Type B pancreatic cell (in vitro differentiated cells): Measurements from ENCODE around the gene CD274. TPM values are rescaled to one million over a fixed set of nuclear protein-coding genes. Genes with fewer than 3 reads are reported as not detected.
"Not testable (repeated sequence)": the region's sequence is repeated elsewhere in the genome, so short reads cannot be mapped to it uniquely, and the experiment has no call there.

Experiments used
- DNase-seq: peaks from one replicate; pipeline ENCODE4 v3.0.0; 2021; ENCODE audit warnings: mixed read lengths; ENCODE audit not compliant: unreplicated experiment; ENCODE audit errors: extremely low spot score
- H3K27ac Mint-ChIP-seq: 2 replicates; pipeline ENCODE4 v1.8.0; 2021; ENCODE audit warnings: mild to moderate bottlenecking, mixed read lengths
- H3K27me3 Mint-ChIP-seq: 2 replicates; pipeline ENCODE4 v1.8.0; 2021; ENCODE audit warnings: mixed read lengths
- H3K36me3 Mint-ChIP-seq: 2 replicates; pipeline ENCODE4 v1.8.0; 2021; ENCODE audit warnings: mixed read lengths
- H3K4me1 Mint-ChIP-seq: one replicate; pipeline ENCODE4 v1.8.0; 2021; ENCODE audit warnings: mixed read lengths; ENCODE audit not compliant: unreplicated experiment
- H3K4me3 Mint-ChIP-seq: 2 replicates; pipeline ENCODE4 v1.8.0; 2021; ENCODE audit warnings: mild to moderate bottlenecking, mixed read lengths
- H3K9me3 Mint-ChIP-seq: 2 replicates; pipeline ENCODE4 v1.8.0; 2021; ENCODE audit warnings: mixed read lengths
- CTCF ChIP-seq: fragments of 200-600 bp; sonication (generic); conservative IDR thresholded peaks from 2 replicates; pipeline ENCODE4 v1.5.0; 2021; ENCODE audit warnings: antibody characterized with exemption, mild to moderate bottlenecking
- total RNA-seq: library from RNA; stranded (reverse); gene quantifications from 2 replicates; pipeline ENCODE4 v1.2.1, GENCODE V29; 2021; ENCODE audit warnings: low replicate concordance

CD274 gene
- total RNA-seq, 1 donor from 2014 or later, result 1.2 TPM

- DNase-seq, result no peak
- no peaks in the 10 kb centered on the region for H3K9me3 Mint-ChIP-seq
- peaks cover 6% of the 10 kb centered on the region for H3K4me1 Mint-ChIP-seq
- no peaks in the 10 kb centered on the region for H3K27me3 Mint-ChIP-seq
- H3K36me3 Mint-ChIP-seq, result no peaks in the 10 kb centered on the region
- no peak overlapping the region for H3K27ac Mint-ChIP-seq
- TF ChIP-seq CTCF, result no peak
- H3K4me3 Mint-ChIP-seq, result no peak overlapping the region
Observed at GRCh38 chr9:5453004-5453403, 2.7 kb downstream of the CD274 start.

DNA sequence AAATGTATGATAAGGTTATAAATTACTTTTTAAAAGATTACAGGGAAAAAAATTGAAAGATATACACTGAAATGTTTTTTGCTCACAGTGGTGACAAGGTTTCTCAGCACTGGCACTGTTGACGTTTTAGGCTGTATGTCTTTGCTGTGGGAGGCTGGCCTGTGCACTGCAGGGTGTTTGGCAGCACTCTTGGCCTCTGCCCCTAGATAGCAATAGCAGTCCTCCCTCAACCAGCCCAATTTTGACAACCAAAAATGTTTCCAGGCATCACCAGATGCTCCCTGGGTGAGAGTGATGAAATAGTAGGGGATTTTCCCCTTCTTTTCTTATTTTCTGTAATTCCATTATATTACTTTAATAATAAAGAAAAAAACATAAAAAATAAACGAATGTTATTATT is 3.3 kb downstream of the CD274 start:
- no peak for TF ChIP-seq CTCF
- Mint-ChIP-seq H3K9me3 (no peaks in the 10 kb centered on the region), H3K4me3 (no peak overlapping the region), H3K36me3 (no peaks in the 10 kb centered on the region), H3K4me1 (peaks cover 6% of the 10 kb centered on the region), H3K27me3 (no peaks in the 10 kb centered on the region), H3K27ac (no peak overlapping the region)
- DNase-seq, result no peak

GRCh38 chr9:5455181-5455580 is 4.8 kb downstream of the CD274 start:
- no peaks in the 10 kb centered on the region for H3K27me3 Mint-ChIP-seq
- H3K4me1 Mint-ChIP-seq, result peaks cover 3% of the 10 kb centered on the region
- H3K9me3 Mint-ChIP-seq, result no peaks in the 10 kb centered on the region
- peak overlapping the region; percentile 33 for H3K4me3 Mint-ChIP-seq
- no peak for TF ChIP-seq CTCF
- H3K36me3 Mint-ChIP-seq, result no peaks in the 10 kb centered on the region
- H3K27ac Mint-ChIP-seq, result peak overlapping the region; percentile 26
- no peak for DNase-seq

DNA sequence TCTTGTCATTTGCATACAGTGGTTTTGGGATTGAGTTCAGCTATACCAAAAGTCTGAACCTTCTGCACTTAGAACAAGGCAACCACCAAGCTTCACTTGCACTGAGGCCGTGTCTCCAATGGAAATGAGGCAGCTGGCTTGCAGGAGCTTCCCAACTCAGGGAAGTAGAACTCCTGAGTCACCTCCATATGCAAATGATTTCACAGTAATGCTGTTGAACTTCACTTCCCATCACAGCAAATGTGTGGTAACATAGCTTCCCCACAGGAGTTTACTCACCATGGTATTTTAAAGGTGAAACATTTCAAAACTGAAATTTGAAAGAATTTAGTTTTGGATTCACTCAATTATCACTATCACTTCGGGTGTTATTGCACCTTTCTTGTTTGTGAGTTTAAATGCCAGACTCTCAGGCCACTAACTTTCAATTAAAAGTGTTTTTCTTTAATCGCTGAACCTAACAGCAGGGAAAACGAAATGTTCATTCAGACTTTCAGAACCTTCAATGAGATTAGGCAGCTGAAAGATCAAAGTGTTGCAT is 9.0 kb downstream of the CD274 start:
- no peak for TF ChIP-seq CTCF
- Mint-ChIP-seq H3K4me1 (no peaks in the 10 kb centered on the region), H3K27me3 (no peaks in the 10 kb centered on the region), H3K27ac (no peak overlapping the region), H3K36me3 (no peaks in the 10 kb centered on the region), H3K9me3 (no peaks in the 10 kb centered on the region), H3K4me3 (no peak overlapping the region)
- DNase-seq, result no peak

- Mint-ChIP-seq H3K27ac (no peak overlapping the region), H3K9me3 (no peaks in the 10 kb centered on the region), H3K36me3 (no peaks in the 10 kb centered on the region), H3K4me1 (no peaks in the 10 kb centered on the region), H3K4me3 (no peak overlapping the region), H3K27me3 (no peaks in the 10 kb centered on the region)
- no peak for DNase-seq
- no peak for TF ChIP-seq CTCF
Observed at GRCh38 chr9:5460157-5460556, 9.8 kb downstream of the CD274 start.

- not testable (repeated sequence) for H3K4me3 Mint-ChIP-seq, H3K27me3 Mint-ChIP-seq, H3K27ac Mint-ChIP-seq, H3K9me3 Mint-ChIP-seq, H3K36me3 Mint-ChIP-seq, DNase-seq, H3K4me1 Mint-ChIP-seq
Observed at GRCh38 chr9:5464831-5465330, 14.5 kb downstream of the CD274 start.
